Endometrial microvascular endothelial cells (primary cell): ENCODE data around the gene ZKSCAN4. TPM values are rescaled to one million over a fixed set of nuclear protein-coding genes. Genes with fewer than 3 reads are reported as not detected.

ENCODE experiments used
- in situ Hi-C: cut with HindIII; loops from 2 replicates; pipeline ENCODE4 v1.10.0; 2017; ENCODE audit warnings: low sequenced_read_pairs, low pct_unique_long_range_greater_than_20kb; ENCODE audit errors: inconsistent ontology term
- total RNA-seq: library from RNA; depleted of rRNA; stranded (reverse); fragments of >200 nt; gene quantifications from one replicate; pipeline ENCODE4 v1.2.3, GENCODE V29; 2015; ENCODE audit errors: inconsistent ontology term

The ZKSCAN4 gene
- total RNA-seq, 1 donor from 2014 or later = 4.1 TPM

DNA sequence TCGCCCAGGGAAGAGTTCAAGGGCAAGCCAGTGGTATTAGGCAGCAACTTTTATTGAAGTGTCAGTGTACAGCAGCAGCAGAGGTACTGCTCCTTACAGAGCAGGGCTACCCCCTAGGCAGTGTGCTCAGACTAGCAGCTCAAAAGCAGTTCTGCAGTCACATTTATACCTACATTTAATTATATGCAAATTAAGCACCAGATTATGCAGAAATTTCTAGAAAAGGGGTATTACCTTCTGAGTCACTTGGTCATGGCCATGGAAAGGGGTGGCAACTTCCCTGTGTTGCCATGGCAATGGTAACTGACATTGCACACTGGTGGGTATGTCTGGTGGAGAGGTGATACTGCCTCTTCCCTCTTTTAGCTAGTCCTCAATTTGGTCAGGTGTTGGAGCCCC is 2.1 kb upstream of the ZKSCAN4 start:
- in situ Hi-C loops = no loop called here

DNA sequence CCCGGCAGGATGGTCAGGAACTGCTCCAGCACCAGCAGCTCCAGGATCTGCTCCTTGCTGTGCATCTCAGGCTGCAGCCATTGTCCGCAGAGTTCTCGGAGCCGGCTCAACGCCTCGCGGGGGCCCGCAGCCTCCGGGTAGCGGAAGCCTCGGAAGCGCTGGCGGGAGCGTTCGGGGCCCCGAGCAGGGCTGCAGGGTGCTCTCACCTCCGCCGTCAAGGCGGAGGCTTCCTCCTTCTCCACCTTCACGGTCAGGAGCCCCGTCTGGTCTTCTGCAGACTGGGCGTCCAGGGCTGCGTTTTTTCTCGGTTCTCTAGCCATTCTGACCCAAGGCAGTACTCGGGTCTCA is 434 bp downstream of the ZKSCAN4 start:
- in situ Hi-C loops = no loop called here

DNA sequence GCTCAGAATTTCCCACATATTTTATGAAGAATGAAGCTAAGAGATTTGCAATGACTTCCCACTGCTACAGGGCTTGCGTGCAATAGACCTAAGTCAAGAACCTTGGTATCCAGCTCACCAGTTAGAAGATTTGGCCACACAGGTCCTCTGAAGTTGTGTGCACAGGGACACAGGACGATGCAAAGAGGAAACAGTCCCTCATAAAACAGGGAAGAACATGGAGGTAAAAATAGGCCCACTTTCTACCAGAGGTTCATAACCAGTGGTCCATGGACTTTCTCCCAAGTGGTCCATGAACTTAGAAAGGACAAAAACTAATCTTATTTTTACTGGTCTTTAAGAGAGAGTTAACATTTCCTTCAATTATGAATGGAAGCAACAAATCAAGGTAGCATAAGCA is 1.3 kb downstream of the ZKSCAN4 start:
- in situ Hi-C loops = no loop called here

DNA sequence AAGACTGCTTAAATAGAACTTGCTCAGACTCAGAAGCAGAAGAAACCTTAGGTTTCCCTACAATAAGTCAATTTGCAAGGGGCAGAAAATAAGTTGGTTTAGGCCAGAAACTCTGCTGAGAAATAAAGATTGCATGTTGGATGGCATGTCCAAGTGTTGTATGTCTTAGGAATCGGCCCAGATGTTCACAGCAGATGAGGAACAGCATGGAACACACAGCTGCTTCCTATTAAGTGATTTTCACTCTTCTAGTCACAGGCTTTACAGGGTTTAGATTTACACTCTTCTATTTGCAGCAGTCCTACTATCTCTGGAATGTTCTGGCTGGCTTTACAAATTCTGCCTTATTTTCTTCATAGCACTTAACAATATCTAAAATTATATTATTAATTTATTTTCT is 3.2 kb downstream of the ZKSCAN4 start:
- in situ Hi-C loops = no loop called here

DNA sequence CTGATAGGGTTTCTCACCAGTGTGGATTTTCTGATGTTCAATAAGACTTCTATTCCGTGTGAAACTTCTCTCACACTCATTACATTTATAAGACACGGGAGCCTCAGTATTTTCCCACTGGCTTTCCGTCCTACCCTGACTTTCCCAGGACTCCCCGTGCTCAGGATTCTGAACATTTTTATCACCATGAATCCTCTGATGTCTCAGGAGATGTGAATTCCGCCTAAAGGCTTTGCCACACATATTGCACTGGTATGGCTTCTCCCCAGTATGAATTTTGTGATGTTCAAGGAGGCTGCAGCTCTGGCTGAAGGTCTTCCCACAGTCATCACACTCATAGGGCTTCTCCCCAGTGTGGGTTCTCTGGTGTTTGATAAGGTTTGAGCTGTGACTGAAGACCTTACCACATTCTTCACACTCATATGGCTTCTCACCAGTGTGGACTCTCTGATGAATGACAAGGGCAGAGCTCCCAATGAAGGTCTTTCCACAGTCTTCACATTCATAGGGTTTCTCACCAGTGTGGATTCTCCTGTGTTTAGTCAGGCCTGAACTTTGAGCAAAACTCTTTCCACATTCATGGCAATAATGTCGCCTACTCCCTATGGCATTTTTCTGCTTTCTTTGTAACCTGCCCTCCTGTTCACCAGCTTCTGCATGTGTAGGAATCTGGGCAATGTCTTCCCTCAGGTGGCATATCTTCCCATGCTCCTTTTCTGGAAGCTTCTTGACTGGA is 6.7 kb downstream of the ZKSCAN4 start:
- in situ Hi-C loops = no loop called here

DNA sequence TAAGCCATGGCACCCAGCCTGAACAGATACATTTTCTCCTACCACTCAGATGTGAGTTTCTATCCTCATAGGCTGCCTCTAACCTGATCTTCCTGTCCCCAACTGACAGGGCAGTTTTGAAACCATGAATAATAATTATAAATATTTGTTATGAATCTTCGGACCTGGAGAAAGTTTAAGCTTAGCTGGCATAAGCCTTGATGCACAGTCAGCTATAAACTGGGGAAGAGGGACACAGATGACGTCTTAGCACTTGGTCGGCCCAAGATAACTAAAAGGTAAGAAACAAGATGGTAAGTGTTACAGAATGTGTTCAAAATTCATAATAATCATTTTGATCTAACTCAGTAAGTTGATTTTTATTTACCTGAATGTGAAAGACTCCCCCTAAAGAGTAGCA is 8.1 kb downstream of the ZKSCAN4 start:
- in situ Hi-C loops = no loop called here

DNA sequence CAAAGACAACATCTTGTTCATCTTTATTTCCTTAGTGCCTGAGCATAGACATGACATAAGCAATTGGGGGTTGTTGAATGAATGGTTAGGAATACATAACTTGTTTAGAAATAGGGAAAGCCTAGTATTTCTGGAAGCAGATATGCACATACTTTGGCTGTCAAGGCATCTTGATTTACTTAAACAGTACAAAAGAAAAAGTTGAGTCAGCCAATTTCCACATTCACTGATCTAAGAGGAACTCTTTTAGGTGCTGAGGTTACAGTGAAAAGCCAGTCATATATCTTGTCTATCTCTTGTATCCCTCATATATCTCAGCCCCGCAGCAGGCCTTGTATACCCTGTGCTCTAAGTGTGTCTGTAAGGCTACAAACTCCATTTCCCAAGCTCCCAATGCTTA is 11.6 kb downstream of the ZKSCAN4 start:
- in situ Hi-C loops = no loop called here

DNA sequence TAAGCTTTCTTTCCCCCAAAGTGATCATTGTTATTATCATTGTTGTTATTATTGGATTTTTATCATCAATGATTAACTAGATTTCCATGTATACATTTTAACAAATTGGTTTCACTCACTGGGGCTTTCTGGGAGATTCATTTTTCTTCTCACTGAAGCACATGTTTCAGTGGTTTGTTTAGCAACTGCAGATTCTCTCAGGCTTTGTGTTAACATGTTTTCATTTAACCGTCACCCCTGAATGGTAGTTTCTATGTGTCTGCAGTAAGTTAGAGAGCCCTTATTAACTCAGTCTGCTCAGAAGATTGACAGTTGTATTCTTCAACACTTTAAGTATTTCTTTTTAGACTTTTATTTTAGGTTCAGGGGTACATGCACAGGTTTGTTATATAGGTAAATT is 12.4 kb downstream of the ZKSCAN4 start:
- in situ Hi-C loops = no loop called here

DNA sequence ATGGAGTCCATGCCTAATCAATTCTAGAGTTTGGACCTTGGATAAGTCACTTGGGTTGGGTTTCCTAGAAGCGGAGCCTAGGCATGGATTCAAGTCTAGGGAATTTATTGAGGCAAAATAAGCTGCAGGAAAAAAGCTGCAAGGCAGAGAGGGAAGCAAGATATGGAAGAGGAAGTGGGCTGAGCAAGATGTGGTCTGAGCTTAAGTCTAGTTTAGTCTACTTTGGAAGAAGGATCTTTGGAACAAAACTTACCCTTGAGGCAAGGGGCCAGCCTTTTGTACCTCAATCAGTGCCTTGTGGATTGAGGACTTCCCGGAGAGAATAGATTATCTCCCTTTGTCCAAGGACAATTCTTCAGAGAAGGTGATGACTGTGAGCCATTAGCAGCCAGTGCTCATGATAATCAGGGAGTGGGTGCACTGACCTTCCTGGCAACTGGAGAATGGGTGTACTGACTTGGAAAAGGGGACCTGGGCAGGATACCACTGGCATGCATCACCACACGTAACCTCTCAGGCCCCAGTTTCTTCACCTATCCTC is 16.1 kb downstream of the ZKSCAN4 start:
- in situ Hi-C loops = no loop called here

DNA sequence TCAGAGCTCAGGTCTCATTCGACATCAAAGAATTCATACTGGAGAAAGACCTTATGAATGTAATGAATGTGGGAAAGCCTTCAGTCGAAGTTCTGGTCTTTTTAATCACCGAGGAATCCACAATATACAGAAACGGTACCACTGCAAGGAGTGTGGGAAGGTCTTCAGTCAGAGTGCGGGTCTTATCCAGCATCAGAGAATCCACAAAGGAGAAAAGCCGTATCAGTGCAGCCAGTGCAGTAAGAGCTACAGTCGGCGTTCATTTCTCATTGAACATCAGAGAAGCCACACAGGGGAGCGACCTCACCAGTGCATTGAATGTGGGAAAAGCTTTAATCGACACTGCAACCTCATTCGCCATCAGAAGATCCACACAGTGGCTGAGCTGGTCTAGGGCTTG is 19.3 kb downstream of the ZKSCAN4 start:
- in situ Hi-C loops = no loop called here

DNA sequence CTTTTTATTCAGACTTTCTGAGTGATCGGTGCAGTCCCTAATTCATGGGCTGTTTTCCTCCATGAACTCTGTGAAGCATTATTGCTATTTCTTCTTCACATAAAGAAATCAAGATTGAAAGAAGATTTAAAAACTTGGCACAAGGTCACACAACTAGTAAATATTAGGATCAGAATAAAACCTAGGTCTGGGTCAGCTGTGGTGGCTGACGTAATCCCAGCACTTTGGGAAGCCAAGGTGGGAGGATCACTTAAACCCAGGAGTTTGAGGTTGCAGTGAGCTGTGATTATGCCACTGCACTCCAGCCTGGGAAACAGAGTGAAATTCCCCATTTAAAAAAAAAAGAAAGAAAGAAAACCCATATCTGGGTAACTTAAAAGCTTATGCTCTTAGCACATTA is 25.6 kb downstream of the ZKSCAN4 start:
- in situ Hi-C loops = no loop called here

DNA sequence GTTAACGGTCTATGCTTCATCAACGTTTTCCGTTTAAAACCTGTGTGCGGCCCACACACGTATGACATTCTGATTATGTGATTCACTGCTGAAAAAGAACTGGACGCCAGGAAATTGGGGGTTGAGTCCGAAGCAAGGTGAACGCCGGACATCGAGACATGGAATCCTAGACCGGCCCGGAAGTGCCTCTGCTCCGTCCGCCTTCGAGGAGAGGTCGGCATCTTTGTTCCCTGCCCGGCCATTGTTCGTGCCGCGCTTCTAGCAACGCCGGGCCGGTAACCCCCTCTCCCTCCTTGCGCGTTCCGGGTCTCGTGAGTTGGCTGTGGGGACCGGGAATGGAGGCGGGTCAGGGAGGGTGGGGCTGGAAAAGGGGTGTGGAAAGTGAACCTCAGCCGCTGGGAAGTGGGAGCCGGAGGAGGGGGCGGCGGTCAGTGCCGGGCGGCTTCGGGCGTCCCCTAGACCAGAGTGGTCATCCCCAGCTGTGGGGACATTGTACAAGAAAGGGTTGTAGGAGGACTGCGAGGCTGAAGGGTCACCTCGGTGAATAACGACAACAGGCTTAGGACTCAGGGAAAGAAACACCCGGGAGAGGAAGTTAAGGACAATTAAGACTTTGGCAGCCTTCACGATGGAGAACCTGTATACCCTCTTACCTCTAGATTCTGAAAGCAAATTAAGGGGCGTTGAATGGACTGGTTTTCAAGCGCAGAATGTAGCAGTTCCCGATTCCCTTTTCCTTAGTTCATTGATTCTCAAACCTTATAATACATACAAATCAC is 26.8 kb downstream of the ZKSCAN4 start, which contains the start of gene ZSCAN9:
Gene ZSCAN9, plus strand, starts transcription at position 220 of the 779 bp plus-strand sequence. CDS start 1,810 bp downstream, outside the sequence.
- in situ Hi-C loops = no loop called here

DNA sequence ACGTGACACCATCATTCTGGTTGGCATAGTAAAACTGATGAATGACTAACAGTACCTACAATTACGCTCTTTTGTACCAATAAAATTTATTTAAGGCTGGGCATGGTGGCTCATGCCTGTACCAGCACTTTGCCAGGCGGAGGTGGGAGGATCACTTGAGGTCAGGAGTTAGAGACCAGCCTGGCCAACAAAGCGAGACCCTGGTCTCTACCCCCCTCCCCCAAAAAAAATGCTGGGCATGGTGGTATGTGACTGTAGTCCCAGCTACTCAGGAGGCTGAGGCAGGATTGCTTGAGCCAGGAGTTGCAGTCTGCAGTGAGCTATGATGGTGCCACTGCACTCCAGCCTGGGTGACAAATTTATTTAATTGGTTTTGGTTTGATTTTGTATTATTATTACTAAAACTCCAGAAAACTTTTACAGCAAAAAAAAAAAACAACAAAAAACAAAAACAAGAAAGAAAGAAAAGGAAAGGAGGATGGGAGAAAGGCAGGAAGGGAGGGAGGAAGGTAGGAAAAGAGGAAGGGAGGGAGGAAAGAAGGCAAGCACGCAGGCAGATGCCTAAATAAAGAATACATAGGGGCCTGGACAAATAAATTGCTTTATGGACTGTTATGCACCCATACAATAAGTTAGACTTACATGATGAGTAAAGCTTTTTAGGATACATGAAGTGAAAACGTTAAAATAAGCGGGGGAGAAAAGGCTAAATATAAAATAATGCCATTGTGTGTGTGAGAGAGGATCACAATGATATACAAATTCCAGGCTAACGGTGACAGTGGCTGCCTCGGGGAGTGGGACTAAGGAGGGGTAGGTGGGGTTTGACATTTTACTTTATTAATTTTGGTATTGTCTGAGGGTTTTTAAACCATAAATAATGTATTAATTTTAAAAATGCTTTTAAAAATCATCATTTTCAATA is 27.7 kb downstream of the ZKSCAN4 start:
- in situ Hi-C loops = no loop called here

DNA sequence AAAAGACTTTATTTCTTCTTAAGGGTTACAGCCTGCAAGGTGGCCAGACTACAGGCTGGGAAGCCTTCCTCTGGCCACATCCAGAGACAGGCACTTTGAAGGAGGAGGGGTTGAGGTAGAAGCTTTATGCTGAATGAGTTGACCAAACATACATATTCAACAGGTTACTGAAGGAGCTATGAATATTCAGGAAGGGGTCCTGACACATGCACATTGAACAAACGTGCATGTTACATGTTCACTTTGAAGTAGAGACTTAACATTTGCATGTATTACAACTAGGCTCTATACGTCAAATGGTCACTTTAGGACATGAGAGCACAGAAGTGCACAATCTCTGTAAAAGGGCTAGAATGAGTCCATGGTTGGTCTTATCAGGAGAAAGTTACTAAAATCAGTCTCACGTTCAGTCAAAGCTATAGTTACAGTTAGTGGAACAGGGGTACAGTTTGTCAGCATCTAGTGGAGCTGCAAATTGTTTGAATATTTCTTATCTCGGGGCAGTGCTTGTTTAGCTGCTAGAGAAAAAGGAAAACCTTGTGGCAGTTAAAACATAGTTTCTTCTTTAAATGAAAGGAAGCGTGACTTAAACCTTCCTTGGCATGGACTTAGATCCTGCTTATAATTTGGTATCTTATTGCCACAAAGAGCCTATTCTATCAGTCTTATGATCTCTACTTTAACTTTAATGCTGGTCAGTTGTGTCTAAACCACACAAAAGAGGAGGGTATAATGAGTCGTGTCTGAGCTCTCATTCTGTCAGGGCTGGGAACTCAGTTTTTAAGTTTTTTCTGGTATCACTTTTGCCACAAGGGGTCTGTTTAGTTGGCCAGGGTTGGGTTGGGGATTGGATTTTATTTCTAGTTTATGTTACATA is 31.6 kb downstream of the ZKSCAN4 start:
- in situ Hi-C loops = no loop called here

DNA sequence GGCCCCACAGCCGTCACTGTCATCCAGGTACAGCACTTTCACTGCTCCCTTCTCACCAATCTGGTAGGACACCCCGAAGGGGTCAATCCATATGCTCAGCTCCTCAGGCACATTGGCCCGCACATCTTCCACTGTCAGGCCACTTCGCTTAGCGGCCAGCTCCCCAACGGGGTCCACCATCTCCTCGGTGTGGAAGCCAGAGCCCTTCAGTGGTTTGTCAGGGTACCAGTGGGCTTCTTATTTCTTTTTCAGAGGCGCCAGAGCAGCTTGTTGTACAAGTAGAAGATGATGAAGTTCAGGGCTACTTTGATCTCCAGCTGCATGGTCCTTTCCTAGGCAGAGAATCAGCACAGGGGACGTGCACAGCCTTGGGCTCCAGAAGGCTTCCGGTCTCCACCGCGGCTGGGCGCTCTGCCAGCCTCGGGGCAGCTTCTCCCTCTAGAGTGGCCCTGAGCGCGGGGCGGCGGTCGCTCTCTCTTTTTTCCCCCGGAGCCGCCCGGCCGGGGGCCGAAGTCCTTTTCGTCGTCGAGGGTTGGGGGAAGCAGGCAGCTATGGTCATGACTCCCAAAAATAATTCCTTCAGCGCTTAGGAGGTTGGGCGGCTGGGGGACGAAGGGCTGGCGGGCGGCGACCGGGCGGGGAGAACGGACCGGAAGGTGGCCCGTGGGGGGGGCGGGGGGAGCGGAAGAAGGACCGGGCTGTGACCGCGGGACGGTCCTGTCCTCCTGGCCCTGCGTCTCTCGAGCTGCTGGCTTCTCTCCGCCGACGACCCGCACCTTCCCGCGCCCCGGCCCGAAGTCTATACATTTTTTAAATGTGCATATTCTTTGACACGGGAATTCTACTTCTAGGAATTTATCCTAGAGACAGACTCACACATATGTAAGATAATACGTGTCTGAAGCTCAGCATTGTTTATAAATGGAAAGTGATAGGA is 33.5 kb downstream of the ZKSCAN4 start:
- in situ Hi-C loops = no loop called here

DNA sequence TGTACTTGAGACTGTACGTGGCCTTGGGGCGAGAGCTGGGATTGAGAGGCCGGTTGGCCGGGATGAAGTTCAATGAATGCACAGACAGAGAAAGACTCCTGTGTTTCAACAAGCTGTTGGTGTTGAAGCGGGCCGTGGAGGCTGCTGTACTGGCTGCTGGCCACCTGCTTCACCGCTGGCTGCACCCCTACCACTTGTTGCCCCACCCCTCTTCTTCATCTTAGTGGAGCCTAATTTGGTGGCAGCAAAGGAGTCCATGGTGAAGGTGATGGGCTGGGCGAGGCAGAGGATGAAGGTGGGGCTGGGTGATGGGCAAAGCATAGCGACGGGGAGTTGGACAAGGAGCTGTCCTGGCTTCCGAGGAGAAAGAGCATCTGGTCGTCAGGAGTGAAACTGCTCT is 34.2 kb downstream of the ZKSCAN4 start:
- in situ Hi-C loops = no loop called here

DNA sequence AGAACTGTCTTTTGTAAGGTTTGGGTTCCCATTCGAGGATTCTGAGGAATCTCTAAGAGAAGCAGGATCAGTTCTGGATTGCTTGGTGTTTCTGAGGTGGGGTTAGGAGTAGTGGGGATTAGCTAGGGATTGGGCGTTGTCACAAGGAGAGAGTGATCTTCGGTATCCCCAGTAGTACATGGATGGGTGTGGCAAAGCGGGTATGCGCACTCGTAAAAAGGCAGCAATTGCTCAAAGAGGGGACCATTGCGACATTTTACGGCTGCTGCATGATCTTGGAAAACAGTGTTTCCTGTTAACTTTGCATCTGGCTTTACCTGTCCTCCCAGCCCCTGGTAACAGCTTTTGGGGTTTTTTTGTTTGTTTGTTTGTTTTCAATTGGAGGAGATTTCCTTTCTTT is 36.6 kb downstream of the ZKSCAN4 start:
- in situ Hi-C loops = no loop called here
